SK-N-SH (cell line): Measurements from ENCODE around the gene THBS3. TPM values are rescaled to one million over a fixed set of nuclear protein-coding genes. Genes with fewer than 3 reads are reported as not detected.

ENCODE experiments used
- CTCF ChIA-PET: fragments of 300-600, 350-600 bp; formaldehyde crosslinking; extraction: SDS; loops from one replicate; lab custom pipeline; 2021; lab: Yijun Ruan, JAX
- POLR2A ChIA-PET: fragments of 350-600 bp; sonication (Branson Sonifier 250); formaldehyde crosslinking; extraction: SDS; loops from one replicate; lab custom pipeline; 2020; ENCODE audit warnings: antibody characterized with exemption, inconsistent platforms; lab: Yijun Ruan, JAX
- DNase-seq: peaks from one replicate; pipeline ENCODE4 v3.0.0; 2012
- H2AFZ ChIP-seq: fragments of 200-600 bp; sonication (generic); 2 replicates; pipeline ENCODE4 v1.8.1; 2016; ENCODE audit warnings: antibody characterized with exemption, mild to moderate bottlenecking, low read depth
- H3F3A ChIP-seq: fragments of 200-600 bp; sonication (generic); replicated peaks from 2 replicates; pipeline ENCODE3; 2016; ENCODE audit warnings: antibody characterized with exemption, mild to moderate bottlenecking; ENCODE audit not compliant: insufficient read depth
- H3K27ac ChIP-seq, 2 experiments: fragments of 200-500 bp in 1 of 2; fragments of 200-600 bp in 1 of 2; sonication (Bioruptor generic) in 1 of 2; sonication (generic), shearing (Covaris generic) in 1 of 2; 2 replicates each; pipeline versions ENCODE4 v1.5.1 to v1.6.1; 2014 to 2016; ENCODE audit warnings: low read depth in 2 of 2, inconsistent platforms in 1 of 2, low read length in 1 of 2, mild to moderate bottlenecking in 1 of 2, mixed read lengths in 1 of 2
- H3K27me3 ChIP-seq: fragments of 200-600 bp; sonication (generic), shearing (Covaris generic); 2 replicates; pipeline ENCODE4 v1.6.1; 2016; ENCODE audit warnings: mixed run types; ENCODE audit not compliant: insufficient read depth
- H3K36me3 ChIP-seq, 2 experiments: fragments of 200-500 bp in 1 of 2; fragments of 200-600 bp in 1 of 2; sonication (Bioruptor generic) in 1 of 2; sonication (generic) in 1 of 2; replicated peaks in 1 of 2; 2 replicates each; pipeline versions ENCODE3 to v1.5.1; 2014 to 2016; ENCODE audit warnings: low read length in 1 of 2, mild to moderate bottlenecking in 1 of 2; ENCODE audit not compliant: insufficient read depth in 2 of 2, control insufficient read depth in 1 of 2
- H3K4me1 ChIP-seq, 2 experiments: fragments of 200-500 bp in 1 of 2; fragments of 200-600 bp in 1 of 2; sonication (Bioruptor generic) in 1 of 2; sonication (generic), shearing (Covaris generic) in 1 of 2; 2 replicates each; pipeline versions ENCODE4 v1.5.1 to v1.6.1; 2014 to 2016; ENCODE audit warnings: low read depth in 1 of 2, low read length in 1 of 2, mixed run types in 1 of 2; ENCODE audit not compliant: insufficient read depth in 2 of 2, control insufficient read depth in 1 of 2
- H3K4me2 ChIP-seq: fragments of 200-600 bp; sonication (generic), shearing (Covaris generic); 2 replicates; pipeline ENCODE4 v1.6.1; 2017; ENCODE audit warnings: mixed run types
- H3K4me3 ChIP-seq, 2 experiments: fragments of 200-500 bp in 1 of 2; fragments of 200-600 bp in 1 of 2; sonication (Bioruptor generic) in 1 of 2; sonication (generic), shearing (Covaris generic) in 1 of 2; 2 replicates each; pipeline versions ENCODE4 v1.5.1 to v1.8.1; 2014 to 2016; ENCODE audit warnings: low read depth in 2 of 2, inconsistent platforms in 1 of 2, low read length in 1 of 2, mild to moderate bottlenecking in 1 of 2, mixed read lengths in 1 of 2, moderate library complexity in 1 of 2
- H3K79me2 ChIP-seq: fragments of 200-600 bp; sonication (generic); 2 replicates; pipeline ENCODE4 v1.8.1; 2017; ENCODE audit warnings: mild to moderate bottlenecking; ENCODE audit not compliant: insufficient read depth
- H3K9ac ChIP-seq: fragments of 200-600 bp; sonication (generic); 2 replicates; pipeline ENCODE4 v1.6.1; 2017; ENCODE audit warnings: mixed run types
- H3K9me2 ChIP-seq: fragments of 200-600 bp; sonication (generic); 2 replicates; pipeline ENCODE4 v1.6.1; 2017; ENCODE audit warnings: mixed run types
- H3K9me3 ChIP-seq: fragments of 200-600 bp; sonication (generic); 2 replicates; pipeline ENCODE4 v1.6.1; 2017; ENCODE audit warnings: mixed run types, mild to moderate bottlenecking, moderate library complexity
- H4K20me1 ChIP-seq: fragments of 200-600 bp; sonication (generic); 2 replicates; pipeline ENCODE4 v1.6.1; 2017; ENCODE audit warnings: mild to moderate bottlenecking, mixed run types; ENCODE audit not compliant: insufficient read depth
- EZH2phosphoT487 ChIP-seq: fragments of 200-600 bp; sonication (generic); IDR thresholded peaks from 2 replicates; pipeline ENCODE4 v1.6.1; 2017; ENCODE audit warnings: low read depth, mixed run types, mild to moderate bottlenecking, antibody characterized with exemption, moderate library complexity, borderline replicate concordance
- FOSL2 ChIP-seq: IDR thresholded peaks from 2 replicates; pipeline ENCODE4 v1.4.0; 2012; ENCODE audit warnings: low read depth, mild to moderate bottlenecking, moderate library complexity, borderline replicate concordance
- FOXM1 ChIP-seq: IDR thresholded peaks from 2 replicates; pipeline ENCODE4 v1.4.0; 2012; ENCODE audit warnings: low read depth, mild to moderate bottlenecking
- IRF3 ChIP-seq: fragments of 150-350 bp; IDR thresholded peaks from 2 replicates; pipeline ENCODE4 v1.6.1; 2016; ENCODE audit warnings: mild to moderate bottlenecking, low read depth, low read length
- MXI1 ChIP-seq: IDR thresholded peaks from 2 replicates; pipeline ENCODE4 v1.6.1; 2012; ENCODE audit warnings: mild to moderate bottlenecking, low read depth, low read length, improper control_type of control experiment
- NFIC ChIP-seq: IDR thresholded peaks from 2 replicates; pipeline ENCODE4 v1.4.0; 2012; ENCODE audit warnings: borderline replicate concordance
- POLR2AphosphoS5 ChIP-seq: IDR thresholded peaks from 2 replicates; pipeline ENCODE4 v1.6.1; 2012; ENCODE audit warnings: low read depth, low read length
- RAD21 ChIP-seq: IDR thresholded peaks from 2 replicates; pipeline ENCODE4 v1.6.1; 2012; ENCODE audit warnings: mild to moderate bottlenecking, low read length
- RCOR1 ChIP-seq: fragments of 150-350 bp; IDR thresholded peaks from 2 replicates; pipeline ENCODE4 v1.6.1; 2017; ENCODE audit warnings: antibody characterized with exemption, low read length
- SIN3A ChIP-seq: IDR thresholded peaks from 2 replicates; pipeline ENCODE4 v1.6.1; 2012; ENCODE audit warnings: low read depth, mild to moderate bottlenecking, low read length, moderate library complexity, borderline replicate concordance
- SMC3 ChIP-seq: IDR thresholded peaks from 2 replicates; pipeline ENCODE4 v1.6.1; 2012; ENCODE audit warnings: low read depth, low read length, improper control_type of control experiment
- WGBS: methylation state at CpG from one replicate; pipeline ENCODE4 v1.1.6; 2017; ENCODE audit warnings: low lambda C conversion rate; 5-methylcytosine and 5-hydroxymethylcytosine counted together
- polyA plus RNA-seq, 3 experiments: library from polyadenylated mRNA; depleted of rRNA; stranded (reverse); fragments of >200 nt; gene quantifications; 2 replicates each; pipeline ENCODE4 v1.2.3, GENCODE V29; 2012
- TF ChIP-seq, protein P1 (sequence below): fragments of 200-600 bp; sonication (generic); IDR thresholded peaks from 2 replicates; pipeline ENCODE4 v1.6.1; 2017; ENCODE audit warnings: antibody characterized with exemption, mild to moderate bottlenecking, moderate library complexity
- TF ChIP-seq, protein P2 (sequence below): IDR thresholded peaks from 2 replicates; pipeline ENCODE4; 2012
- TF ChIP-seq, protein P3 (sequence below): IDR thresholded peaks from 2 replicates; pipeline ENCODE4 v1.4.0; 2012; ENCODE audit warnings: low read depth
- TF ChIP-seq, protein P4 (sequence below): IDR thresholded peaks from 2 replicates; pipeline ENCODE4 v1.4.0; 2012; ENCODE audit warnings: low read depth, borderline replicate concordance

THBS3 gene
- polyA plus RNA-seq, 1 of the 3 experiments (the other 2 are of a cell fraction), result 124 TPM

- TF ChIP-seq, protein P1, sequence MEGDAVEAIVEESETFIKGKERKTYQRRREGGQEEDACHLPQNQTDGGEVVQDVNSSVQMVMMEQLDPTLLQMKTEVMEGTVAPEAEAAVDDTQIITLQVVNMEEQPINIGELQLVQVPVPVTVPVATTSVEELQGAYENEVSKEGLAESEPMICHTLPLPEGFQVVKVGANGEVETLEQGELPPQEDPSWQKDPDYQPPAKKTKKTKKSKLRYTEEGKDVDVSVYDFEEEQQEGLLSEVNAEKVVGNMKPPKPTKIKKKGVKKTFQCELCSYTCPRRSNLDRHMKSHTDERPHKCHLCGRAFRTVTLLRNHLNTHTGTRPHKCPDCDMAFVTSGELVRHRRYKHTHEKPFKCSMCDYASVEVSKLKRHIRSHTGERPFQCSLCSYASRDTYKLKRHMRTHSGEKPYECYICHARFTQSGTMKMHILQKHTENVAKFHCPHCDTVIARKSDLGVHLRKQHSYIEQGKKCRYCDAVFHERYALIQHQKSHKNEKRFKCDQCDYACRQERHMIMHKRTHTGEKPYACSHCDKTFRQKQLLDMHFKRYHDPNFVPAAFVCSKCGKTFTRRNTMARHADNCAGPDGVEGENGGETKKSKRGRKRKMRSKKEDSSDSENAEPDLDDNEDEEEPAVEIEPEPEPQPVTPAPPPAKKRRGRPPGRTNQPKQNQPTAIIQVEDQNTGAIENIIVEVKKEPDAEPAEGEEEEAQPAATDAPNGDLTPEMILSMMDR, result no peak
- TF ChIP-seq, protein P2, sequence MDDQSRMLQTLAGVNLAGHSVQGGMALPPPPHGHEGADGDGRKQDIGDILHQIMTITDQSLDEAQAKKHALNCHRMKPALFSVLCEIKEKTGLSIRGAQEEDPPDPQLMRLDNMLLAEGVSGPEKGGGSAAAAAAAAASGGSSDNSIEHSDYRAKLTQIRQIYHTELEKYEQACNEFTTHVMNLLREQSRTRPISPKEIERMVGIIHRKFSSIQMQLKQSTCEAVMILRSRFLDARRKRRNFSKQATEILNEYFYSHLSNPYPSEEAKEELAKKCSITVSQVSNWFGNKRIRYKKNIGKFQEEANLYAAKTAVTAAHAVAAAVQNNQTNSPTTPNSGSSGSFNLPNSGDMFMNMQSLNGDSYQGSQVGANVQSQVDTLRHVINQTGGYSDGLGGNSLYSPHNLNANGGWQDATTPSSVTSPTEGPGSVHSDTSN, result no peak
- TF ChIP-seq IRF3 (no peak), FOXM1 (no peak), RCOR1 (no peak), EZH2phosphoT487 (no peak)
- TF ChIP-seq, protein P3, sequence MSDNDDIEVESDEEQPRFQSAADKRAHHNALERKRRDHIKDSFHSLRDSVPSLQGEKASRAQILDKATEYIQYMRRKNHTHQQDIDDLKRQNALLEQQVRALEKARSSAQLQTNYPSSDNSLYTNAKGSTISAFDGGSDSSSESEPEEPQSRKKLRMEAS, result peak; percentile 53
Measured at GRCh38 chr1:155208541-155209311, 1.0 kb upstream of the THBS3 start, which contains the start of gene MTX1 (continued).

DNA sequence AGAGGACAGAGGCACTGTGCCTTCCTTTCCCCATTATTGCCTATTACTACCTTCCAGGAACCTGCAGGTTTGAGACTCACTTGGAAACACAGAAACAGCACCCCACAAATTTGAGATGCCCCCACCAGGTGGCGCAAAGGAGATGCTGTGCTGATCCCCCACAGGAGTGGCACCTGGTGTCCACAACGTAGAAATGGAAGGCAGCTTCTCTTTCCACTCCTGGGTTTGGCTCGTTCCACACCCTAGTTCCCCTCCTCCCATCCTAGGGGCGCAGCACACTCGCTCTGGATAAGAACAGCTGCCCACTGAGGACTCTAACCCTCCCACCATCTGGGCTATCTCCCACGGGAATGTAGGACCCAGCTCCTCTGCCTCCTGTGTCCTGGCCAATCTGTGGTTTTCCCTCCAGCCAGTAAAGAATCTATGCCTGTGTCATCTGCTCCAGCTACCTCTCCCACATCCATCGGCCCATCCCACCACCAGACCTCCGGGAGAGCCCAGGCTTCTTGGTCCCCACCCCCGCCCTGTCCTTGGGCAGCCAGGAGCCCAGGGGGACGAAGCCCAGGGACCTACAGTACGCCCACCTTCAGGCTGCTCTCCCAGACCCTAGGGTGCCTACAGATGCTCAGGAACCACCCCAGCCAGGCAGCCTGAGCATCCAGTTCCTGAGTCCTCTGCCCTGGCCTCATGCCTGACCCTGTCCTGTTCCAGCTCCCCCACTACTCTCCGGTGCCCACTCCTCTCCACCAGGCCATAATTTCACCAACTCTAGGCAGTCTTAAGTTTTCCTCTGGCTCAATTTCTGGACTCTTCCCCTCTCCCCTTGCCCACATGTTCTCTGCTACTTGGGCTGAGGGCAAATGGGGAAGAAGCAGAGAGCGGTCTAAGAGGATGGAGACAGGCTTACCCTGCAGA is 549 bp downstream of the THBS3 start:
- H4K20me1 ChIP-seq, result no peaks in the 10 kb centered on the region
- peak overlapping the region; percentile 99 for H3K4me2 ChIP-seq
- H3K27ac ChIP-seq, result peak overlapping the region; percentile 93 to 98
- peak; percentile 59; the same call in 1 of the 2 replicates for TF ChIP-seq SIN3A
- peak; percentile 89 for TF ChIP-seq SMC3
- TF ChIP-seq, protein P4, sequence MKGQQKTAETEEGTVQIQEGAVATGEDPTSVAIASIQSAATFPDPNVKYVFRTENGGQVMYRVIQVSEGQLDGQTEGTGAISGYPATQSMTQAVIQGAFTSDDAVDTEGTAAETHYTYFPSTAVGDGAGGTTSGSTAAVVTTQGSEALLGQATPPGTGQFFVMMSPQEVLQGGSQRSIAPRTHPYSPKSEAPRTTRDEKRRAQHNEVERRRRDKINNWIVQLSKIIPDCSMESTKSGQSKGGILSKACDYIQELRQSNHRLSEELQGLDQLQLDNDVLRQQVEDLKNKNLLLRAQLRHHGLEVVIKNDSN, result no peak
- no peak for TF ChIP-seq NFIC
- TF ChIP-seq POLR2AphosphoS5, result 0 out of 2 replicates have a peak, but pooled peaks have one; percentile 14
- TF ChIP-seq FOSL2, result no peak
- TF ChIP-seq, protein P1, result peak; percentile 88
- TF ChIP-seq MXI1, result peak; percentile 44; the same call in 1 of the 2 replicates
- TF ChIP-seq RAD21, result peak; percentile 72
- ChIA-PET CTCF (interaction anchor here (0.5 to 5.1 kb wide), 31 partner anchors 9 to 698 kb away, joined by 3 to 80 read pairs (median 5); partner anchors contain the start of genes ASH1L, ENTREP3, HCN3 and KRTCAP2), POLR2A (interaction anchor here (0.6 to 3.4 kb wide), 6 partner anchors 11 to 66 kb away, joined by 3 to 25 read pairs (median 6); partner anchors contain the start of genes CLK2 and ENTREP3)
- peaks cover 27% of the 10 kb centered on the region for H3F3A ChIP-seq
- DNase-seq, result peak; percentile 83
- no peaks in the 10 kb centered on the region for H3K27me3 ChIP-seq
- peaks cover 29% of the 10 kb centered on the region for H3K79me2 ChIP-seq
- H3K4me1 ChIP-seq, result peaks cover 0 to 29% of the 10 kb centered on the region in 2 experiments; a peak in 3 of 4 replicates
- no peaks in the 10 kb centered on the region for H3K9me3 ChIP-seq
- peak overlapping the region; percentile 65 to 98 for H3K4me3 ChIP-seq
- peak overlapping the region; percentile 52; the same call in 1 of the 2 replicates for H2AFZ ChIP-seq
- H3K36me3 ChIP-seq, result peaks cover 9 to 28% of the 10 kb centered on the region in 2 experiments
- H3K9me2 ChIP-seq, result no peaks in the 10 kb centered on the region
- 7% methylated on average over 11 of the region's 13 CpGs for WGBS
- H3K9ac ChIP-seq, result peak overlapping the region; percentile 100
